H1 (cell line): ENCODE results near the gene MEF2A. TPM values are rescaled to one million over a fixed set of nuclear protein-coding genes. Genes with fewer than 3 reads are reported as not detected.

Experiments
- polyA plus RNA-seq, 7 experiments: library from polyadenylated mRNA; depleted of rRNA in 3 of 7; stranded (reverse) in 5 of 7; unstranded in 2 of 7; fragments of >200 nt in 5 of 7; fragments of 200-250 nt in 2 of 7; gene quantifications; 1 replicate in 5 of 7; 2 replicates in 1 of 7; 4 replicates in 1 of 7; pipeline versions ENCODE4 v1.2.1 to v1.2.3, GENCODE V29; 2011 to 2013; ENCODE audit warnings: missing spikeins in 2 of 7, mixed read lengths in 2 of 7
- total RNA-seq: library from RNA; stranded (reverse); fragmentation: NEBNext Ultra II Directional; extraction: Animal tissue kit (Norgen Biotek cat#: 25700); gene quantifications from 2 replicates; pipeline ENCODE4 v1.2.1, GENCODE V29; 2021
- TF ChIP-seq, protein P1 (sequence below), 3 experiments: IDR thresholded peaks; 1 replicate in 2 of 3; 2 replicates in 1 of 3; pipeline versions ENCODE4 v1.5.1 to v1.6.1; 2011; ENCODE audit warnings: low read length in 3 of 3, mild to moderate bottlenecking in 3 of 3, inconsistent platforms in 2 of 3, low read depth in 1 of 3, moderate library complexity in 1 of 3; ENCODE audit not compliant: insufficient read depth in 1 of 3; ENCODE audit errors: control extremely low read depth in 1 of 3

Gene MEF2A
- total and polyA plus RNA-seq, 2 of the 8 experiments (the other 6 are each of a cell fraction or from before 2014, with no cell fraction given) = 15.6 to 22.5 TPM

DNA sequence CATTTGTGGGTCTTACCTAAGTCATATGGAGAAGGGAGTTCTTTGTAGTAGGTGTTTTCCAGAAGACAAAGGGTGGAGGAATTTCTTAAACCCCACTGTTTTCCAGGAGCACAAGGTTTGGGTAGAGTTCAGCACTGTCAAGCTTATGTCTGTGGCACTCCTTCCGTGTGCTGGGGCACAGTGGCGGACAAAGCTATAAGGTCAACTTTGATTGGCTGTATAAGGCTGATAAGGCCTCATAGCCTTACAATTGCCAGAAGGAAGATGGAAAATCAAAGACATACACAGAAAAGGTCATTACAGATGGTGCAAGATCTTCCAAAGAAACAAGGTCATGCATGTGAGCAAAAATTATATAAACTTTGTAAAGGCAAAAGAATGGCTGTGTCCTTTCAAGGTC, 170.9 kb downstream of the MEF2A start (continued):
- TF ChIP-seq, protein P1, sequence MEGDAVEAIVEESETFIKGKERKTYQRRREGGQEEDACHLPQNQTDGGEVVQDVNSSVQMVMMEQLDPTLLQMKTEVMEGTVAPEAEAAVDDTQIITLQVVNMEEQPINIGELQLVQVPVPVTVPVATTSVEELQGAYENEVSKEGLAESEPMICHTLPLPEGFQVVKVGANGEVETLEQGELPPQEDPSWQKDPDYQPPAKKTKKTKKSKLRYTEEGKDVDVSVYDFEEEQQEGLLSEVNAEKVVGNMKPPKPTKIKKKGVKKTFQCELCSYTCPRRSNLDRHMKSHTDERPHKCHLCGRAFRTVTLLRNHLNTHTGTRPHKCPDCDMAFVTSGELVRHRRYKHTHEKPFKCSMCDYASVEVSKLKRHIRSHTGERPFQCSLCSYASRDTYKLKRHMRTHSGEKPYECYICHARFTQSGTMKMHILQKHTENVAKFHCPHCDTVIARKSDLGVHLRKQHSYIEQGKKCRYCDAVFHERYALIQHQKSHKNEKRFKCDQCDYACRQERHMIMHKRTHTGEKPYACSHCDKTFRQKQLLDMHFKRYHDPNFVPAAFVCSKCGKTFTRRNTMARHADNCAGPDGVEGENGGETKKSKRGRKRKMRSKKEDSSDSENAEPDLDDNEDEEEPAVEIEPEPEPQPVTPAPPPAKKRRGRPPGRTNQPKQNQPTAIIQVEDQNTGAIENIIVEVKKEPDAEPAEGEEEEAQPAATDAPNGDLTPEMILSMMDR (IDR thresholded peaks at IDR 0.05; ENCODE audit: control extremely low read depth in 1 of 3, insufficient read depth in 1 of 3, low read depth in 1 of 3, low read length in 3 of 3) = no peak
